OCI-LY7 (cell line): ENCODE measurements around the gene PDCD6IP. TPM values are rescaled to one million over a fixed set of nuclear protein-coding genes. Genes with fewer than 3 reads are reported as not detected.

ENCODE experiments used
- BruUV-seq: library from RNA; stranded (reverse); fragments of 400-500 nt; replicated peaks from 2 replicates; lab custom pipeline; 2021; lab: Mats Ljungman, UMichigan
- CTCF ChIA-PET: fragments of 300-600 bp; sonication (Branson Sonifier 250); formaldehyde crosslinking; loops from one replicate; lab custom pipeline; 2022; ENCODE audit warnings: antibody characterized with exemption; ENCODE audit not compliant: unreplicated experiment; lab: Charles Lee
- POLR2A ChIA-PET: fragments of 300-600 bp; sonication (Branson Sonifier 250); formaldehyde crosslinking; loops from one replicate; lab custom pipeline; 2022; ENCODE audit warnings: antibody characterized with exemption; lab: Charles Lee
- DNase-seq: peaks from one replicate; pipeline ENCODE4 v3.0.0-alpha.2; 2015; ENCODE audit warnings: low spot score
- H2AFZ ChIP-seq: fragments of 200-600 bp; sonication (generic), shearing (Covaris generic); 2 replicates; pipeline ENCODE4 v1.6.1; 2014; ENCODE audit warnings: mild to moderate bottlenecking, antibody characterized with exemption, low read length, moderate library complexity
- H3K27ac ChIP-seq: fragments of 200-600 bp; sonication (generic); 2 replicates; pipeline ENCODE4 v1.5.1; 2014; ENCODE audit warnings: mixed run types, low read depth, mild to moderate bottlenecking, moderate library complexity, low read length, inconsistent platforms; ENCODE audit not compliant: poor library complexity, severe bottlenecking
- H3K36me3 ChIP-seq: fragments of 200-600 bp; sonication (generic); 2 replicates; pipeline ENCODE4 v1.6.1; 2014; ENCODE audit warnings: mild to moderate bottlenecking, antibody characterized with exemption, low read length, moderate library complexity, mixed read lengths; ENCODE audit not compliant: insufficient read depth
- H3K4me1 ChIP-seq: fragments of 200-600 bp; sonication (generic); 2 replicates; pipeline ENCODE4 v1.5.1; 2014; ENCODE audit warnings: mild to moderate bottlenecking, low read length; ENCODE audit not compliant: insufficient read depth, poor library complexity, severe bottlenecking
- H3K4me2 ChIP-seq: fragments of 200-600 bp; sonication (generic); 2 replicates; pipeline ENCODE4 v1.6.1; 2014; ENCODE audit warnings: mild to moderate bottlenecking, low read length
- H3K4me3 ChIP-seq: fragments of 200-600 bp; sonication (generic); 2 replicates; pipeline ENCODE4 v1.5.1; 2014; ENCODE audit warnings: mild to moderate bottlenecking, low read depth, low read length; ENCODE audit not compliant: poor library complexity, severe bottlenecking
- H3K79me2 ChIP-seq: fragments of 200-600 bp; sonication (generic); 2 replicates; pipeline ENCODE4 v1.6.1; 2016; ENCODE audit warnings: low read depth, mild to moderate bottlenecking, low read length, moderate library complexity, mixed read lengths; ENCODE audit not compliant: insufficient read depth
- H3K9me2 ChIP-seq: fragments of 200-600 bp; sonication (generic); 2 replicates; pipeline ENCODE4 v1.6.1; 2016; ENCODE audit warnings: mild to moderate bottlenecking, low read length, mixed read lengths; ENCODE audit not compliant: insufficient read depth
- H3K9me3 ChIP-seq: fragments of 200-600 bp; sonication (generic); 2 replicates; pipeline ENCODE4 v1.6.1; 2014; ENCODE audit warnings: mild to moderate bottlenecking, mixed run types, low read length, mixed read lengths
- H4K20me1 ChIP-seq: fragments of 200-600 bp; sonication (generic); 2 replicates; pipeline ENCODE4 v1.6.1; 2014; ENCODE audit warnings: mild to moderate bottlenecking, antibody characterized with exemption, low read length, moderate library complexity, mixed read lengths; ENCODE audit not compliant: insufficient read depth
- EZH2phosphoT487 ChIP-seq: fragments of 200-600 bp; sonication (generic); IDR thresholded peaks from 2 replicates; pipeline ENCODE4 v1.6.1; 2018; ENCODE audit warnings: low read depth, borderline replicate concordance, mild to moderate bottlenecking, mixed run types, antibody characterized with exemption, low read length, moderate library complexity, mixed read lengths
- intact Hi-C: fragments of 100-400 bp; cut with micrococcal nuclease; formaldehyde crosslinking; loops from one replicate; pipeline ENCODE4 v1.10.0; 2022; ENCODE audit not compliant: unreplicated experiment
- total RNA-seq, 2 experiments: library from RNA; depleted of rRNA in 1 of 2; stranded (reverse); fragments of >200 nt in 1 of 2; shearing (Covaris generic) in 1 of 2; gene quantifications; 2 replicates each; pipeline ENCODE4 v1.2.3, GENCODE V29; 2014 to 2022
- TF ChIP-seq, protein P1 (sequence below): fragments of 200-600 bp; sonication (generic); conservative IDR thresholded peaks from 2 replicates; pipeline ENCODE4 v1.5.1; 2014; ENCODE audit warnings: mild to moderate bottlenecking, antibody characterized with exemption, low read length, moderate library complexity, mixed read lengths

The PDCD6IP gene
- total RNA-seq, 2 experiments from 2014 or later: 75.5 to 216 TPM

DNA sequence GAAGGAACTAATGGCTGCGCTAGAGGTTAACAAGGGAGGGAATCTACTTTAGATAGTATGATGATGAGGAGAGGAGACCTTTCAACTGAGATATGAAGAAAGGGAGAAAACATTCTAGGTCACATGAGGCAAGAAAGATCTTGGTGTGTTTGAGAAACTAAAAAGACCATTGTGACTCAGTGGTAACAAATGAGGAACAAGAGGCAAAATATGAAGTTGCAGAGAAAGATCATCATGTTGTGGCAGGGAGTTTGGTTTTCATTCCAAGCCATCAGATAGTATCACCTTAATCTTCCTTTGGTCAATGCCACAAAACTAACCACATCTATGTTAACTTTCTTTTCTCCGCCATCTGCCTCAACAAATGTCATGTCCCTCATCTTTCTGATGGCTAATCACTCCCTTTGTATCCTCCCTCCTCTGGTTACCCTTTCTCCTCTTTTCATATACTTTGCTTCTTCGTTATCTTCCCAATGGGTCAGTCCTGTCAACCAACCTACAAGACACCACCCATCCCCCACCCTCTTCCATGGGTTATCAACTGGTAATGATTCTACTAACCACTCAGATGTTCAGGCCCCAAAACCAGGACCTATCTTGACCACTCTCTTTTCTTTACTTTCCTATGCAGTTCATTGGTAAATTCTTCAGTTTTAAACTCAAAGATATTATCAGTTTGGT is 2.4 kb upstream of the PDCD6IP start:
- no peak for DNase-seq
- H3K4me2 ChIP-seq: no peak overlapping the region
- peaks cover 9% of the 10 kb centered on the region; the same call in 1 of the 2 replicates for H4K20me1 ChIP-seq
- peaks cover 4% of the 10 kb centered on the region; the same call in 1 of the 2 replicates for H3K36me3 ChIP-seq
- no peaks in the 10 kb centered on the region for H3K9me2 ChIP-seq
- H3K4me1 ChIP-seq: peaks cover 23% of the 10 kb centered on the region
- BruUV-seq: no TSS peak
- no peak overlapping the region for H3K4me3 ChIP-seq
- POLR2A ChIA-PET: interaction anchor here (0.6 to 0.9 kb wide), 5 partner anchors 11 to 78 kb away, joined by 3 to 5 read pairs (median 3); no protein-coding TSS in a partner anchor
- no peak overlapping the region for H3K27ac ChIP-seq
- H3K9me3 ChIP-seq: no peaks in the 10 kb centered on the region
- H3K79me2 ChIP-seq: peaks cover 22% of the 10 kb centered on the region
- intact Hi-C loops: loop anchor here (10.0 kb wide), 1 partner anchor 681 kb away; the partner anchor contains the start of gene CRTAP
- no peak overlapping the region for H2AFZ ChIP-seq
- CTCF ChIA-PET: no interaction called here
- TF ChIP-seq EZH2phosphoT487: no peak
- TF ChIP-seq, protein P1, sequence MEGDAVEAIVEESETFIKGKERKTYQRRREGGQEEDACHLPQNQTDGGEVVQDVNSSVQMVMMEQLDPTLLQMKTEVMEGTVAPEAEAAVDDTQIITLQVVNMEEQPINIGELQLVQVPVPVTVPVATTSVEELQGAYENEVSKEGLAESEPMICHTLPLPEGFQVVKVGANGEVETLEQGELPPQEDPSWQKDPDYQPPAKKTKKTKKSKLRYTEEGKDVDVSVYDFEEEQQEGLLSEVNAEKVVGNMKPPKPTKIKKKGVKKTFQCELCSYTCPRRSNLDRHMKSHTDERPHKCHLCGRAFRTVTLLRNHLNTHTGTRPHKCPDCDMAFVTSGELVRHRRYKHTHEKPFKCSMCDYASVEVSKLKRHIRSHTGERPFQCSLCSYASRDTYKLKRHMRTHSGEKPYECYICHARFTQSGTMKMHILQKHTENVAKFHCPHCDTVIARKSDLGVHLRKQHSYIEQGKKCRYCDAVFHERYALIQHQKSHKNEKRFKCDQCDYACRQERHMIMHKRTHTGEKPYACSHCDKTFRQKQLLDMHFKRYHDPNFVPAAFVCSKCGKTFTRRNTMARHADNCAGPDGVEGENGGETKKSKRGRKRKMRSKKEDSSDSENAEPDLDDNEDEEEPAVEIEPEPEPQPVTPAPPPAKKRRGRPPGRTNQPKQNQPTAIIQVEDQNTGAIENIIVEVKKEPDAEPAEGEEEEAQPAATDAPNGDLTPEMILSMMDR: no peak

DNA sequence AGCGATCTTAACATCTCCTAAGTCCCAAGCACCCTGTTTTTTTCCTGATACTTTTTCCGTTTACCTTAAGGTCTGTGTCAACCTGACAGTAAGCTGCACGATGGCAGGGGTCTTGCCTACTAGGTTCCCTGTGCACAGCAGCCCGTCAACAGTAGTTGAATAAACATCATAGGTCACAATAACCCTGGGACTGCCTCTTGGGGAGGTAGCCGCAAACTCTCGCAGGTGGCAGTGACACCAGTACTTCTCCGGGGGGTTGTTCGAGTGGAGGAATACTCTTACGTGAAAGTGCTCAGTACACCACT is 365 bp upstream of the PDCD6IP start:
- TF ChIP-seq EZH2phosphoT487: no peak
- TF ChIP-seq, protein P1: no peak
- no TSS peak for BruUV-seq

More for the DNA sequence above, 365 bp upstream of the PDCD6IP start:
- Histone ChIP-seq H3K27ac (peak overlapping the region; percentile 56), H3K9me3 (peaks cover 3% of the 10 kb centered on the region; the same call in 1 of the 2 replicates), H3K4me2 (peak overlapping the region; percentile 100), H2AFZ (peak overlapping the region; percentile 99), H3K79me2 (peaks cover 43% of the 10 kb centered on the region), H3K36me3 (peaks cover 22% of the 10 kb centered on the region), H3K9me2 (no peaks in the 10 kb centered on the region), H4K20me1 (peaks cover 9% of the 10 kb centered on the region; the same call in 1 of the 2 replicates), H3K4me1 (peaks cover 32% of the 10 kb centered on the region), H3K4me3 (peak overlapping the region; percentile 84)
- DNase-seq: no peak
- intact Hi-C loops: loop anchor here (1.0 to 10.0 kb wide), 3 partner anchors 139 to 683 kb away; partner anchors contain the start of genes CRTAP and UBP1
- ChIA-PET POLR2A (interaction anchor here (1.0 to 5.1 kb wide), 8 partner anchors 11 to 360 kb away, joined by 3 to 45 read pairs (median 11); partner anchors contain the start of gene UBP1), CTCF (interaction anchor here (0.6 to 1.9 kb wide), 3 partner anchors 11 to 417 kb away, joined by 3 to 6 read pairs (median 3); no protein-coding TSS in a partner anchor)
